HG03280 (cell line): ENCODE results near the gene FBH1.
A peak's percentile ranks its signal among the peaks of the same experiment; 100 is the strongest.
"Not testable (repeated sequence)": the region's sequence is repeated elsewhere in the genome, so short reads cannot be mapped to it uniquely, and the experiment has no call there.

Experiments
- ATAC-seq: cut with Tn5 transposase; IDR thresholded peaks from one replicate; pipeline ENCODE4 v1.9.1; 2021; ENCODE audit warnings: mild to moderate bottlenecking, moderate library complexity; ENCODE audit not compliant: unreplicated experiment

Gene FBH1

GRCh38 chr10:5873515-5873995 is 16.5 kb upstream of the FBH1 start:
- no peak for ATAC-seq

GRCh38 chr10:5876181-5876768 is 13.8 kb upstream of the FBH1 start:
- ATAC-seq = no peak

GRCh38 chr10:5877041-5877440 is 13.0 kb upstream of the FBH1 start:
- not testable (repeated sequence) for ATAC-seq

- no peak for ATAC-seq
These were observed 7.1 kb upstream of the FBH1 start for GRCh38 chr10:5882961-5883360.

- ATAC-seq = no peak
These were observed 4.4 kb upstream of the FBH1 start for GRCh38 chr10:5885619-5886018.

- ATAC-seq = no peak
These were observed 3.0 kb upstream of the FBH1 start for GRCh38 chr10:5887029-5887428.

- ATAC-seq = no peak
These were observed 2.4 kb upstream of the FBH1 start for GRCh38 chr10:5887641-5888040.

GRCh38 chr10:5888351-5888750 is 1.7 kb upstream of the FBH1 start:
- no peak for ATAC-seq

GRCh38 chr10:5888843-5889623 is 1.0 kb upstream of the FBH1 start:
- peak; percentile 28 for ATAC-seq

GRCh38 chr10:5890452-5890915 is 441 bp downstream of the FBH1 start:
- peak; percentile 2 for ATAC-seq

- no peak for ATAC-seq
These were observed 966 bp downstream of the FBH1 start for GRCh38 chr10:5891009-5891408.

- ATAC-seq = no peak
These were observed 2.0 kb downstream of the FBH1 start for GRCh38 chr10:5892007-5892406.

GRCh38 chr10:5893321-5893720 is 3.3 kb downstream of the FBH1 start:
- ATAC-seq = no peak

- ATAC-seq = no peak
These were observed 4.4 kb downstream of the FBH1 start for GRCh38 chr10:5894403-5894802.

GRCh38 chr10:5894873-5895272 is 4.8 kb downstream of the FBH1 start:
- ATAC-seq = no peak

- ATAC-seq = no peak
These were observed 5.3 kb downstream of the FBH1 start for GRCh38 chr10:5895365-5895764.

GRCh38 chr10:5895804-5896203 is 5.8 kb downstream of the FBH1 start:
- peak; percentile 70 for ATAC-seq

GRCh38 chr10:5896208-5897052 is 6.4 kb downstream of the FBH1 start:
- ATAC-seq = no peak

- no peak for ATAC-seq
These were observed 7.0 kb downstream of the FBH1 start for GRCh38 chr10:5897053-5897340.

- ATAC-seq = no peak
These were observed 7.5 kb downstream of the FBH1 start for GRCh38 chr10:5897504-5897903.

- no peak for ATAC-seq
These were observed 8.1 kb downstream of the FBH1 start for GRCh38 chr10:5898163-5898562.

- no peak for ATAC-seq
These were observed 10.2 kb downstream of the FBH1 start for GRCh38 chr10:5900247-5900646.
